BLaER1 (cell line): ENCODE results near the gene HFM1.

ENCODE experiments used
- H3K27ac ChIP-seq: shearing (Covaris generic); formaldehyde crosslinking; 2 replicates; pipeline ENCODE4 v1.8.1; 2022
- H3K27me3 ChIP-seq: shearing (Covaris generic); formaldehyde crosslinking; 2 replicates; pipeline ENCODE4 v1.8.1; 2022
- H3K36me3 ChIP-seq: shearing (Covaris generic); formaldehyde crosslinking; 2 replicates; pipeline ENCODE4 v1.8.1; 2022
- H3K4me1 ChIP-seq: shearing (Covaris generic); formaldehyde crosslinking; 2 replicates; pipeline ENCODE4 v1.8.1; 2022
- H3K4me2 ChIP-seq: shearing (Covaris generic); formaldehyde crosslinking; 2 replicates; pipeline ENCODE4 v1.8.1; 2022
- H3K4me3 ChIP-seq: shearing (Covaris generic); formaldehyde crosslinking; 2 replicates; pipeline ENCODE4 v1.8.1; 2022
- H3K9ac ChIP-seq: shearing (Covaris generic); formaldehyde crosslinking; 2 replicates; pipeline ENCODE4 v1.8.1; 2022
- H3K9me3 ChIP-seq: shearing (Covaris generic); formaldehyde crosslinking; 2 replicates; pipeline ENCODE4 v1.8.1; 2022
- H4K20me1 ChIP-seq: shearing (Covaris generic); formaldehyde crosslinking; 2 replicates; pipeline ENCODE4 v1.8.1; 2022
- Cebpa-rat ChIP-seq: shearing (Covaris generic); IDR thresholded peaks from 2 replicates; pipeline ENCODE4 v1.8.1; 2022

The HFM1 gene

GRCh38 chr1:91412371-91412770 is 7.7 kb upstream of the HFM1 start:
- no peaks in the 10 kb centered on the region for H3K36me3 ChIP-seq
- H3K27me3 ChIP-seq: no peaks in the 10 kb centered on the region
- H3K4me2 ChIP-seq: no peak overlapping the region
- no peaks in the 10 kb centered on the region for H3K9me3 ChIP-seq
- H3K9ac ChIP-seq: no peak overlapping the region
- H4K20me1 ChIP-seq: no peaks in the 10 kb centered on the region
- 0 out of 2 replicates have a peak, but pooled peaks cover 4% of the 10 kb centered on the region for H3K4me1 ChIP-seq
- no peak overlapping the region for H3K4me3 ChIP-seq
- no peak overlapping the region for H3K27ac ChIP-seq
- TF ChIP-seq Cebpa-rat: no peak

GRCh38 chr1:91406773-91407389 is 2.2 kb upstream of the HFM1 start:
- H3K36me3 ChIP-seq: no peaks in the 10 kb centered on the region
- no peaks in the 10 kb centered on the region for H3K9me3 ChIP-seq
- no peak overlapping the region for H3K4me2 ChIP-seq
- no peak for TF ChIP-seq Cebpa-rat
- H4K20me1 ChIP-seq: no peaks in the 10 kb centered on the region
- no peaks in the 10 kb centered on the region for H3K27me3 ChIP-seq
- no peak overlapping the region for H3K4me3 ChIP-seq
- H3K9ac ChIP-seq: no peak overlapping the region
- H3K4me1 ChIP-seq: peaks cover 9% of the 10 kb centered on the region
- no peak overlapping the region for H3K27ac ChIP-seq

GRCh38 chr1:91402023-91402422 is 2.6 kb downstream of the HFM1 start:
- H3K4me2 ChIP-seq: no peak overlapping the region
- peaks cover 9% of the 10 kb centered on the region for H3K4me1 ChIP-seq

GRCh38 chr1:91400133-91400725 is 4.4 kb downstream of the HFM1 start:
- no peak for TF ChIP-seq Cebpa-rat
- H3K9me3 ChIP-seq: no peaks in the 10 kb centered on the region
- no peak overlapping the region for H3K27ac ChIP-seq
- no peaks in the 10 kb centered on the region for H4K20me1 ChIP-seq
- H3K4me2 ChIP-seq: no peak overlapping the region
- H3K27me3 ChIP-seq: no peaks in the 10 kb centered on the region
- H3K4me1 ChIP-seq: peaks cover 5% of the 10 kb centered on the region
- no peaks in the 10 kb centered on the region for H3K36me3 ChIP-seq
- H3K9ac ChIP-seq: no peak overlapping the region
- H3K4me3 ChIP-seq: no peak overlapping the region

More at GRCh38 chr1:91402023-91402422, 2.6 kb downstream of the HFM1 start:
- H4K20me1 ChIP-seq: no peaks in the 10 kb centered on the region
- no peak overlapping the region for H3K9ac ChIP-seq
- H3K4me3 ChIP-seq: no peak overlapping the region
- H3K27me3 ChIP-seq: no peaks in the 10 kb centered on the region
- no peak for TF ChIP-seq Cebpa-rat
- no peaks in the 10 kb centered on the region for H3K36me3 ChIP-seq
- H3K9me3 ChIP-seq: no peaks in the 10 kb centered on the region
- H3K27ac ChIP-seq: no peak overlapping the region

- Histone ChIP-seq H3K4me3 (no peak overlapping the region), H4K20me1 (no peaks in the 10 kb centered on the region), H3K36me3 (no peaks in the 10 kb centered on the region), H3K9ac (no peak overlapping the region), H3K27me3 (no peaks in the 10 kb centered on the region), H3K4me1 (no peaks in the 10 kb centered on the region), H3K27ac (no peak overlapping the region), H3K4me2 (no peak overlapping the region), H3K9me3 (no peaks in the 10 kb centered on the region)
- no peak for TF ChIP-seq Cebpa-rat
Measured at GRCh38 chr1:91398291-91398690, 6.3 kb downstream of the HFM1 start.

GRCh38 chr1:91397605-91398004 is 7.0 kb downstream of the HFM1 start:
- TF ChIP-seq Cebpa-rat: no peak
- H3K4me3 ChIP-seq: no peak overlapping the region
- no peaks in the 10 kb centered on the region for H3K9me3 ChIP-seq
- no peaks in the 10 kb centered on the region for H3K36me3 ChIP-seq
- no peak overlapping the region for H3K4me2 ChIP-seq
- no peaks in the 10 kb centered on the region for H4K20me1 ChIP-seq
- H3K4me1 ChIP-seq: no peaks in the 10 kb centered on the region
- no peak overlapping the region for H3K9ac ChIP-seq
- no peak overlapping the region for H3K27ac ChIP-seq
- no peaks in the 10 kb centered on the region for H3K27me3 ChIP-seq

GRCh38 chr1:91393042-91393441 is 11.6 kb downstream of the HFM1 start:
- no peak overlapping the region for H3K4me3 ChIP-seq
- TF ChIP-seq Cebpa-rat: no peak
- no peaks in the 10 kb centered on the region for H3K4me1 ChIP-seq
- H3K36me3 ChIP-seq: no peaks in the 10 kb centered on the region
- no peak overlapping the region for H3K4me2 ChIP-seq
- no peaks in the 10 kb centered on the region for H3K27me3 ChIP-seq
- H3K9ac ChIP-seq: no peak overlapping the region
- H3K9me3 ChIP-seq: no peaks in the 10 kb centered on the region
- H4K20me1 ChIP-seq: no peaks in the 10 kb centered on the region
- H3K27ac ChIP-seq: no peak overlapping the region

- Histone ChIP-seq H3K4me1 (no peaks in the 10 kb centered on the region), H3K4me3 (no peak overlapping the region), H3K9ac (no peak overlapping the region), H3K27ac (no peak overlapping the region), H3K9me3 (no peaks in the 10 kb centered on the region), H3K4me2 (no peak overlapping the region), H4K20me1 (no peaks in the 10 kb centered on the region), H3K27me3 (no peaks in the 10 kb centered on the region), H3K36me3 (no peaks in the 10 kb centered on the region)
- no peak for TF ChIP-seq Cebpa-rat
Measured at GRCh38 chr1:91386109-91386508, 18.5 kb downstream of the HFM1 start.

- Histone ChIP-seq H4K20me1 (no peaks in the 10 kb centered on the region), H3K27me3 (no peaks in the 10 kb centered on the region), H3K36me3 (no peaks in the 10 kb centered on the region), H3K27ac (no peak overlapping the region), H3K4me1 (no peaks in the 10 kb centered on the region), H3K9me3 (no peaks in the 10 kb centered on the region), H3K4me2 (no peak overlapping the region), H3K4me3 (no peak overlapping the region), H3K9ac (no peak overlapping the region)
- TF ChIP-seq Cebpa-rat: no peak
Measured at GRCh38 chr1:91383456-91383855, 21.2 kb downstream of the HFM1 start.

- Histone ChIP-seq H4K20me1 (no peaks in the 10 kb centered on the region), H3K9ac (no peak overlapping the region), H3K9me3 (no peaks in the 10 kb centered on the region), H3K4me1 (no peaks in the 10 kb centered on the region), H3K4me2 (no peak overlapping the region), H3K27me3 (no peaks in the 10 kb centered on the region), H3K27ac (no peak overlapping the region), H3K36me3 (no peaks in the 10 kb centered on the region), H3K4me3 (no peak overlapping the region)
- no peak for TF ChIP-seq Cebpa-rat
Measured at GRCh38 chr1:91381844-91382243, 22.8 kb downstream of the HFM1 start.
